ENCODE results near the gene PBX2. TPM values are rescaled to one million over a fixed set of nuclear protein-coding genes. Genes with fewer than 3 reads are reported as not detected.

The PBX2 gene, protein sequence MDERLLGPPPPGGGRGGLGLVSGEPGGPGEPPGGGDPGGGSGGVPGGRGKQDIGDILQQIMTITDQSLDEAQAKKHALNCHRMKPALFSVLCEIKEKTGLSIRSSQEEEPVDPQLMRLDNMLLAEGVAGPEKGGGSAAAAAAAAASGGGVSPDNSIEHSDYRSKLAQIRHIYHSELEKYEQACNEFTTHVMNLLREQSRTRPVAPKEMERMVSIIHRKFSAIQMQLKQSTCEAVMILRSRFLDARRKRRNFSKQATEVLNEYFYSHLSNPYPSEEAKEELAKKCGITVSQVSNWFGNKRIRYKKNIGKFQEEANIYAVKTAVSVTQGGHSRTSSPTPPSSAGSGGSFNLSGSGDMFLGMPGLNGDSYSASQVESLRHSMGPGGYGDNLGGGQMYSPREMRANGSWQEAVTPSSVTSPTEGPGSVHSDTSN
- total RNA-seq (ENCODE audit: low replicate concordance): 6.5 and 19.6 TPM in 2 replicates

DNA sequence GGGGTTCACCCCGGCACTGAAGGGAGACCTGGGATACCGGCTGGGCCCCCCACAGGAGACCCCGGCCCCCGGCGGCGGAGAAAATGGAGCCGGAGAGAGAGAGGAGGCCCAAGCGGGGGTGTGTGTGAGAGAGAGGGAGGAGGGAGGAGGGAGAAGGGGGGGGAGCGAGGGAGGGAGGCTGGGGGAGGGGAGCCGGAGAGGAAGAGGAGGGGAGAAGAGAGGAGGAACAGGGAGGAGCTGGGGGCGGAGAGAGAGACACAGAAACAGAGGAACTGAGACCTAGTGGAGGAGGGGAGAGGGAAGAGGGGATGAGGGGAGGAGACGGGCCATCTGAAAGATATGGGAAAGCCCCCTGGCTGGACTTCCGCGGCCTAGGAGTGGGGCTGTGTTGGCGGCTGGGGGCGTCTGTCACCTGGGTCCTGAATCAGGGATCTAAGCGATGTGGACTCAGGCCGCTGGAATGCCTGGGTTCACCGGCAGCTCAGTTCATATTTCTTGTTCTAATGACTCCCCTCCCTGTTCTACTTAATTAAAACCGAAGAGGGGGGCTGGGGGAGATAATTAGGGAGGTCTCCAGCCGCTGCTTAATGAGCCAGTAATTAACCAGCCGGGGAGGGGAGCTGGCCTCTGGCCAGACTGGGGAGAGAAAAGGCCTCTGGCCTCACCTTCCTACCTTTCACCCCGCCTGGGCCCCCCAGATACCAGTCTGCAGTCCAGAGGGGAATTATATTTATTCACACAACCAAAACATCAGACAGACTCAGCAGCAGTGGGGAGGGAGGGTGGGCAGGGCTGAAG is at the start of gene PBX2:
PBX2 (minus strand) TSS at position 149 of the 798 bp plus-strand sequence. CDS start 287 bp downstream, outside the sequence.
- peak; percentile 90 for DNase-seq (ENCODE audit: low read depth)
- TF ChIP-seq, protein P1, sequence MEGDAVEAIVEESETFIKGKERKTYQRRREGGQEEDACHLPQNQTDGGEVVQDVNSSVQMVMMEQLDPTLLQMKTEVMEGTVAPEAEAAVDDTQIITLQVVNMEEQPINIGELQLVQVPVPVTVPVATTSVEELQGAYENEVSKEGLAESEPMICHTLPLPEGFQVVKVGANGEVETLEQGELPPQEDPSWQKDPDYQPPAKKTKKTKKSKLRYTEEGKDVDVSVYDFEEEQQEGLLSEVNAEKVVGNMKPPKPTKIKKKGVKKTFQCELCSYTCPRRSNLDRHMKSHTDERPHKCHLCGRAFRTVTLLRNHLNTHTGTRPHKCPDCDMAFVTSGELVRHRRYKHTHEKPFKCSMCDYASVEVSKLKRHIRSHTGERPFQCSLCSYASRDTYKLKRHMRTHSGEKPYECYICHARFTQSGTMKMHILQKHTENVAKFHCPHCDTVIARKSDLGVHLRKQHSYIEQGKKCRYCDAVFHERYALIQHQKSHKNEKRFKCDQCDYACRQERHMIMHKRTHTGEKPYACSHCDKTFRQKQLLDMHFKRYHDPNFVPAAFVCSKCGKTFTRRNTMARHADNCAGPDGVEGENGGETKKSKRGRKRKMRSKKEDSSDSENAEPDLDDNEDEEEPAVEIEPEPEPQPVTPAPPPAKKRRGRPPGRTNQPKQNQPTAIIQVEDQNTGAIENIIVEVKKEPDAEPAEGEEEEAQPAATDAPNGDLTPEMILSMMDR (IDR thresholded peaks at IDR 0.05; ENCODE audit: insufficient read depth, low read length): no peak
- H3K4me3 ChIP-seq (ENCODE audit: low read depth, low read length): peak within 1 kb of the TSS; percentile 80

DNA sequence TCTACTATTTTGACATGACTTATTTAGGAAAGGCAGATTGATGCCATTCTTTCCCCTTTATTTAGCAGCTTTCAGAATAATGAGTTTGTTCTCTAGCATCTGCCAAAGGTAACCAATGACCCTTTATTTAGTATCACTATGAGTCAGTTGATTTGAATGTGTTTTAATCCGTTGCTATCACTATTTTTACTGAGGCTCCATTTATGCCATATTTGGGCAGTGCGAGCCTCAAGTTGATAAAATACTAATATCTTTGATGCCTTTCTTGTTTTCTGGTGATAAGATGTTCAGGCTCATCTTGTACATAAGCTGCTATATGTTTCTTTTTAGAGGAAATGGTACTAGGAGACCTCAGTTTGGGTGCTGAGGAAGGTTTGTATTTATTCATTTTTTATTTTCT is 49.5 kb upstream of the PBX2 start:
- no peak for DNase-seq (ENCODE audit: low read depth)
- TF ChIP-seq, protein P1 (IDR thresholded peaks at IDR 0.05; ENCODE audit: insufficient read depth, low read length): no peak
- H3K4me3 ChIP-seq (ENCODE audit: low read depth, low read length): no peak overlapping the region

DNA sequence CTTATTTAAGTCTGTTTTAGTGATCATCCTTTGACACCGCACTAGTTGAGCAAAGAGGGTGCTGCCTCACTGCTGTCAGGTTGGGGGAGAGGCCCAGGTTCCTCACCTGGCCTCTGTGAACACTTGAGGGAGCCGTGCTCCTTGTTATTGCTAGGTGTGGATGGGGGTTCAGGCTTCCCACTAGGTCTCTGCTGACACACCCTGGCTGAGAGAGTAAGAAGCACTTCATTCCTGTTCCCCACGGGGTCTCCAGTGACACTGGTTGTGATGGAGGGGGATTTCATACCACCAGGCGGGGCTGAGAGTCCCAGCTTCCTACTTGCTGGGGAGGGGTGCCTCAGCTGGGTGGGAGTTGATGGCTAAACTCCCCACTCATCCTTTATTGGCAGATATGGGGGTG is 44.9 kb upstream of the PBX2 start:
- TF ChIP-seq, protein P1 (IDR thresholded peaks at IDR 0.05; ENCODE audit: insufficient read depth, low read length): no peak
- no peak overlapping the region for H3K4me3 ChIP-seq (ENCODE audit: low read depth, low read length)
- DNase-seq (ENCODE audit: low read depth): no peak

DNA sequence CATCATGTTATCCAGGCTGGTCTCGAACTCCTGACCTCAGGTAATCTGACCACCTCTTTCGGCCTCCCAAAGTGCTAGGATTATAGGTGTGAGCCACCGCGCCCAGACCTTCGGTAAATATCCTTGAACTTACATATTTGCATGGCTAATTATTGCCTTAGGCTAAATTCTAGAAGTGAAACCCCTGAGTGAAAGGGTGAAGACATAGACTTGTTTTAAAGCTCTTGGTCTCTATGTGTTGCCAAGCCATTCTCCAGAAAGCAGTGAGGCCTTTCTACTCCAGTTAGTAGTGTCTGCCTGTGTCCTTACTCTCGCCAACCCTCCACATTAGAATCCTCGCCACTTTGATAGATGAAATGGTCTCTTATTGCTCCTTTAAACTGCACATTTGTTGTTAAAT is 36.4 kb upstream of the PBX2 start:
- no peak overlapping the region for H3K4me3 ChIP-seq (ENCODE audit: low read depth, low read length)
- TF ChIP-seq, protein P1 (IDR thresholded peaks at IDR 0.05; ENCODE audit: insufficient read depth, low read length): no peak
- DNase-seq (ENCODE audit: low read depth): no peak

DNA sequence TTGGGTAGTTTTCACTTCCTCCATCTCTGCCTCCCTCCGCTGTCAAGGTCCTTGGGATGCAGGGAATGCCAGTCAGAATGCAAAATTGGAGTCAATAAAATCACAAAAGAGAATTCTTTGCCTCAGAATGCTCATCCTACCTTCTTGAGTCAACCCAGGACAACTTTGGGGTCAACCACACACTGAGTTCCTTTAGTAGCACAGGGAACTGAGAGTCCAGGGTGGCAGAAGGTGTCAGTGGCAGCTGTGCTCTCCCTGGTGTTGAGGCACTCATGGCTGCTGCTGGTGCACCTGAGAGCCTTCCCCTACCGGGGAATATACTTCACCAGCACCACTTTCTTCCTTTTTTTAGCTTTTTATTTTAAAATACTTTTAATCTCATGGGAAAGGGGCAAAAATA is 34.7 kb upstream of the PBX2 start:
- no peak for DNase-seq (ENCODE audit: low read depth)
- H3K4me3 ChIP-seq (ENCODE audit: low read depth, low read length): no peak overlapping the region

More for the DNA sequence above, 34.7 kb upstream of the PBX2 start:
- TF ChIP-seq, protein P1 (IDR thresholded peaks at IDR 0.05; ENCODE audit: insufficient read depth, low read length): no peak

All from fibroblast of the aortic adventitia (primary cell).